GM10266 (cell line): Measurements from ENCODE around the gene RALGPS1.

ENCODE experiments used
- DNase-seq: peaks from one replicate; pipeline ENCODE4 v3.0.0; 2012; ENCODE audit errors: extremely low spot score
- TF ChIP-seq, protein P1 (sequence below): IDR thresholded peaks from 2 replicates; pipeline ENCODE4 v1.5.1; 2012; ENCODE audit warnings: mild to moderate bottlenecking, low read depth; ENCODE audit not compliant: control insufficient read depth, insufficient read depth; ENCODE audit errors: missing control alignments

Gene RALGPS1

DNA sequence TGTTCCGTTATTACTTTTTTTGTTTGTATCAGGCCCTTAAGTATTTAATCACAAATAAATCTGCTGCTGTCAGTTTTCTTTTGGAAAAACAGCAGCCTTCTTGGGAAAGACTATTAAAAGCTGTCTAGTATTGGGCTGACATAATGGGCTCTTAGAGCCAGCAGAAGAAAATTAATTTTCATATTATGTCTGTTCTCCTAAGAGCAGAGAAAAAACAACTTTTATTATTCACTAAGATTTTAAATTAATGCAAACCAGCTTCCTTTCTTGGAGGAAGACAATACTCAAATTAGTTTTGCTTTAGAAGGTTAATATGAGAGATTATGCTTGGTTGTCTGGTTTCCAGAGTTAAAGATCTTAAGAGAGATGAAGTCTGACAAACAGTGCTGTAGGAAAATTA is 319.4 kb downstream of the RALGPS1 start:
- no peak for DNase-seq
- TF ChIP-seq, protein P1, sequence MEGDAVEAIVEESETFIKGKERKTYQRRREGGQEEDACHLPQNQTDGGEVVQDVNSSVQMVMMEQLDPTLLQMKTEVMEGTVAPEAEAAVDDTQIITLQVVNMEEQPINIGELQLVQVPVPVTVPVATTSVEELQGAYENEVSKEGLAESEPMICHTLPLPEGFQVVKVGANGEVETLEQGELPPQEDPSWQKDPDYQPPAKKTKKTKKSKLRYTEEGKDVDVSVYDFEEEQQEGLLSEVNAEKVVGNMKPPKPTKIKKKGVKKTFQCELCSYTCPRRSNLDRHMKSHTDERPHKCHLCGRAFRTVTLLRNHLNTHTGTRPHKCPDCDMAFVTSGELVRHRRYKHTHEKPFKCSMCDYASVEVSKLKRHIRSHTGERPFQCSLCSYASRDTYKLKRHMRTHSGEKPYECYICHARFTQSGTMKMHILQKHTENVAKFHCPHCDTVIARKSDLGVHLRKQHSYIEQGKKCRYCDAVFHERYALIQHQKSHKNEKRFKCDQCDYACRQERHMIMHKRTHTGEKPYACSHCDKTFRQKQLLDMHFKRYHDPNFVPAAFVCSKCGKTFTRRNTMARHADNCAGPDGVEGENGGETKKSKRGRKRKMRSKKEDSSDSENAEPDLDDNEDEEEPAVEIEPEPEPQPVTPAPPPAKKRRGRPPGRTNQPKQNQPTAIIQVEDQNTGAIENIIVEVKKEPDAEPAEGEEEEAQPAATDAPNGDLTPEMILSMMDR: no peak

- TF ChIP-seq, protein P1: no peak
- no peak for DNase-seq
Observed at GRCh38 chr9:127237801-127238200, 323.2 kb downstream of the RALGPS1 start.

GRCh38 chr9:127241354-127241753 is 326.8 kb downstream of the RALGPS1 start:
- TF ChIP-seq, protein P1: no peak

GRCh38 chr9:127244609-127245601 is 330.3 kb downstream of the RALGPS1 start:
- DNase-seq: peak; percentile 93
- TF ChIP-seq, protein P1: no peak

More at GRCh38 chr9:127241354-127241753, 326.8 kb downstream of the RALGPS1 start:
- no peak for DNase-seq

DNA sequence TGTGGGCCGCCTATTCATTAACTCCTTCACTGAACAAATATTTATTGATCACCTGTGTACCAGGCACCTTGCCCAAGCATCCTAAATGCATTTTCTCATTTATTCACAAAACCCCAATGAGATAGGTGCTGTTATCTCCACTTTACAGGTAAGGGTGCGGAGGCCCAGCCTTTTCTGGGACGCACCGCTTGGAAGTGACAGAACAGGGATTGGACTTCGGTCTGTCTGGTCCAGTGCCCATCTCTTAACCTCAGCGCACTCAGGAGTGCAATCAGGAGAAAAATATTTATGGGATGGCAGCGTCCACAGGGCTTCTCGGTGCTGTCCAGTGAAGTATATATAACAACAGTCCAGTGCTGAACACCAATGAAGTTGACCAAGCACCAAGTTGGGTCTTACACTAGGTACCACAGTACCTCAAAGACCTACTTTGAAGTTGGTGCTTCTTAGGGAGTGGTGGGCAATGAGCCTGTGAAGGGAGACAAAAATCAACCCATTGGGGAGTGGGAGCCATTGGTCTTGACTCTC is 331.1 kb downstream of the RALGPS1 start:
- TF ChIP-seq, protein P1: no peak
- DNase-seq: no peak

DNA sequence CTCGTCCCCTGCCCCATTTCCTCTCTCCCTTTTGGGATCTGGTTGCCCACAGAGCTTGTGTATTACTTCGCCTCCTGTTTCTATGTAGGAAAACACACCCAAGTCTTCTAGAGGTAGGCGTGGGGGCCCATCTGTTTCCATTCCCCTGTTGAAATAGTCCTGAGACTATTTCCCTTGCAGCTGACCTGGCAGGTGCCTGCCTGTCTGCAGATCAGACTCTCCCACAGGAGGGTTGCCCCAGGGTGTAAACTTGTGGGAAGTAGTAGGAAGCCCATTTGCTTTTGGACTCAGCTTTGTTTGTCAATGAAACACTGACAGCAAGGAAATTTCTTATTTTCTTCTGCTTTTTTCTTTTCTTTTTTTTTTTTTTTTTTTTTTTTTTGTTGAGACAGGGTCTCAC is 333.7 kb downstream of the RALGPS1 start:
- TF ChIP-seq, protein P1: no peak
- DNase-seq: no peak

GRCh38 chr9:127249877-127250276 is 335.3 kb downstream of the RALGPS1 start:
- TF ChIP-seq, protein P1: no peak
- DNase-seq: no peak
